ENCODE measurements around the gene DGLUCY. TPM values are rescaled to one million over a fixed set of nuclear protein-coding genes. Genes with fewer than 3 reads are reported as not detected.

The DGLUCY gene
- total RNA-seq, 1 experiment from 2014 or later = 67.0 TPM

DNA sequence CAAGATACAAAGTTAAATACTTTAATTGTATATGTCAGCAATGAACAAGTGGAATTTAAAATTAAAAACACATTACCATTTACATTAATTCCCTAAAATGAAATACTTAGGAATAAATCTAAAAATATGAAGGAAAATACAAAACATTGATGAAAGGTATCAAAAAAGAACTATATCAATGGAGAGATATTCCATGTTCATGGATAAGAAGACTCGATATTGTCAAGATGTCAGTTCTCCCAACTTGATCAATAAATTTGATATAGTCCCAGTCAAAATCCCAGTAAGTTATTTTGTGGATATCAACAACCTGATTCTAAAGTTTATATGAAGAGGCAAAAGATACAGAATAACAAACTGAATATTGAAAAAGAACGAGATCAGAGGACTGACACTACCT, 97.1 kb downstream of the DGLUCY start:
- CTCF ChIA-PET = no interaction called here
- Histone ChIP-seq H3K4me1 (ENCODE audit: control insufficient read depth in 1 of 2, insufficient read depth in 2 of 2, low read length in 2 of 2) (no peaks in the 10 kb centered on the region), H3K36me3 (ENCODE audit: control insufficient read depth in 1 of 2, insufficient read depth in 2 of 2, low read length in 2 of 2) (peaks cover 7 to 22% of the 10 kb centered on the region in 2 experiments), H3K9me2 (ENCODE audit: insufficient read depth) (no peaks in the 10 kb centered on the region), H3K79me2 (ENCODE audit: insufficient read depth, low read length) (no peaks in the 10 kb centered on the region), H3K27ac (ENCODE audit: low read depth, low read length) (no peak overlapping the region), H2AFZ (ENCODE audit: low read depth, low read length, poor library complexity, severe bottlenecking) (no peak overlapping the region), H3K9ac (ENCODE audit: low read length) (no peak overlapping the region), H3K27me3 (ENCODE audit: insufficient read depth, low read length) (no peaks in the 10 kb centered on the region), H3K4me3 (replicated peaks in 1 of 2; ENCODE audit: low read depth in 1 of 2, low read length in 2 of 2) (no peak overlapping the region), H3K4me2 (ENCODE audit: low read length) (no peak overlapping the region), H4K20me1 (ENCODE audit: insufficient read depth) (no peaks in the 10 kb centered on the region), H3K9me3 (ENCODE audit: control insufficient read depth in 1 of 2, insufficient read depth in 1 of 2, low read depth in 1 of 2, low read length in 2 of 2) (no peaks in the 10 kb centered on the region)
- POLR2A ChIA-PET = no interaction called here
- TF ChIP-seq FOSL1 (IDR thresholded peaks at IDR 0.05; ENCODE audit: low read depth) (no peak), EGR1 (IDR thresholded peaks at IDR 0.05; ENCODE audit: low read depth) (no peak)
- RAD21 ChIA-PET (ENCODE audit: low non-redundant PET in 1 of 2, low total read pairs in 2 of 2, uncharacterized antibody in 2 of 2, unreplicated experiment in 2 of 2) = no interaction called here
- intact Hi-C loops (cut with micrococcal nuclease) = no loop called here
- ATAC-seq (no peak), DNase-seq (ENCODE audit: low read depth, low spot score) (no peak)
- BruUV-seq (replicated peaks) = no TSS peak

DNA sequence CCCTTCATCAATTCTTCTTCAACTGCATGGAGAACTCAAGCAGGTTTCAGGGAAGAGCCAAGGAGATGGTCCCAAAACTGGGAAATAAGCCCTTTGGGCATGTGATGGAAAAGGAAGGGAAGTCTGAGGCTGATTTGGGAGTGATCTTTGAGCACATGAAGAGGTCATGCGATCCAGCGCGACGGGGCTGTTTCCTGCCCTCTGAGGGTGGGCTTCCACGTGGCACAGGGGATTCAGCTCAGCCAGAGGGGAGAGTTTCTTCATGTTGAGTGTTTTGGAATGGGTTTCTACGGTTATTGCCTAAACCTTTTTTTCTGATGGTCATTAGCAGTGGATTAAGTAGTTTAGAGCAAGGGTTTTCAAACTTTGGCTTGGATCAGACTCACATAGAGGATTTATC, 100.4 kb downstream of the DGLUCY start:
- CTCF ChIA-PET = no interaction called here
- Histone ChIP-seq H3K9me3 (ENCODE audit: control insufficient read depth in 1 of 2, insufficient read depth in 1 of 2, low read depth in 1 of 2, low read length in 2 of 2) (no peaks in the 10 kb centered on the region), H3K79me2 (ENCODE audit: insufficient read depth, low read length) (no peaks in the 10 kb centered on the region), H3K27me3 (ENCODE audit: insufficient read depth, low read length) (no peaks in the 10 kb centered on the region), H3K9me2 (ENCODE audit: insufficient read depth) (no peaks in the 10 kb centered on the region), H2AFZ (ENCODE audit: low read depth, low read length, poor library complexity, severe bottlenecking) (no peak overlapping the region), H3K9ac (ENCODE audit: low read length) (no peak overlapping the region), H3K4me2 (ENCODE audit: low read length) (no peak overlapping the region), H3K27ac (ENCODE audit: low read depth, low read length) (no peak overlapping the region), H3K4me1 (ENCODE audit: control insufficient read depth in 1 of 2, insufficient read depth in 2 of 2, low read length in 2 of 2) (no peaks in the 10 kb centered on the region), H3K36me3 (ENCODE audit: control insufficient read depth in 1 of 2, insufficient read depth in 2 of 2, low read length in 2 of 2) (peaks cover 7 to 14% of the 10 kb centered on the region in 2 experiments), H3K4me3 (replicated peaks in 1 of 2; ENCODE audit: low read depth in 1 of 2, low read length in 2 of 2) (no peak overlapping the region), H4K20me1 (ENCODE audit: insufficient read depth) (no peaks in the 10 kb centered on the region)
- RAD21 ChIA-PET (ENCODE audit: low non-redundant PET in 1 of 2, low total read pairs in 2 of 2, uncharacterized antibody in 2 of 2, unreplicated experiment in 2 of 2) = no interaction called here
- no peak for TF ChIP-seq SIN3A (IDR thresholded peaks at IDR 0.05; ENCODE audit: low read depth)
- TF ChIP-seq, protein P1, sequence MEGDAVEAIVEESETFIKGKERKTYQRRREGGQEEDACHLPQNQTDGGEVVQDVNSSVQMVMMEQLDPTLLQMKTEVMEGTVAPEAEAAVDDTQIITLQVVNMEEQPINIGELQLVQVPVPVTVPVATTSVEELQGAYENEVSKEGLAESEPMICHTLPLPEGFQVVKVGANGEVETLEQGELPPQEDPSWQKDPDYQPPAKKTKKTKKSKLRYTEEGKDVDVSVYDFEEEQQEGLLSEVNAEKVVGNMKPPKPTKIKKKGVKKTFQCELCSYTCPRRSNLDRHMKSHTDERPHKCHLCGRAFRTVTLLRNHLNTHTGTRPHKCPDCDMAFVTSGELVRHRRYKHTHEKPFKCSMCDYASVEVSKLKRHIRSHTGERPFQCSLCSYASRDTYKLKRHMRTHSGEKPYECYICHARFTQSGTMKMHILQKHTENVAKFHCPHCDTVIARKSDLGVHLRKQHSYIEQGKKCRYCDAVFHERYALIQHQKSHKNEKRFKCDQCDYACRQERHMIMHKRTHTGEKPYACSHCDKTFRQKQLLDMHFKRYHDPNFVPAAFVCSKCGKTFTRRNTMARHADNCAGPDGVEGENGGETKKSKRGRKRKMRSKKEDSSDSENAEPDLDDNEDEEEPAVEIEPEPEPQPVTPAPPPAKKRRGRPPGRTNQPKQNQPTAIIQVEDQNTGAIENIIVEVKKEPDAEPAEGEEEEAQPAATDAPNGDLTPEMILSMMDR (IDR thresholded peaks at IDR 0.05 in 2 of 3, conservative IDR thresholded peaks at IDR 0.05 in 1 of 3; ENCODE audit: borderline replicate concordance in 1 of 3, insufficient read depth in 1 of 3, low read depth in 2 of 3, low read length in 2 of 3) = no peak
- TF ChIP-seq RAD21 (IDR thresholded peaks at IDR 0.05; ENCODE audit: low read depth) = no peak
- TF ChIP-seq YY1 (IDR thresholded peaks at IDR 0.05; ENCODE audit: extremely low read depth, insufficient replicate concordance, low read depth, low read length) = no peak
- TF ChIP-seq POLR2AphosphoS5 (IDR thresholded peaks at IDR 0.05; ENCODE audit: low read depth, low read length) = no peak
- TF ChIP-seq SP1 (IDR thresholded peaks at IDR 0.05; ENCODE audit: low read depth) = no peak
- TF ChIP-seq CBX3 (IDR thresholded peaks at IDR 0.05; ENCODE audit: low read depth) = no peak
- TF ChIP-seq, protein P2, sequence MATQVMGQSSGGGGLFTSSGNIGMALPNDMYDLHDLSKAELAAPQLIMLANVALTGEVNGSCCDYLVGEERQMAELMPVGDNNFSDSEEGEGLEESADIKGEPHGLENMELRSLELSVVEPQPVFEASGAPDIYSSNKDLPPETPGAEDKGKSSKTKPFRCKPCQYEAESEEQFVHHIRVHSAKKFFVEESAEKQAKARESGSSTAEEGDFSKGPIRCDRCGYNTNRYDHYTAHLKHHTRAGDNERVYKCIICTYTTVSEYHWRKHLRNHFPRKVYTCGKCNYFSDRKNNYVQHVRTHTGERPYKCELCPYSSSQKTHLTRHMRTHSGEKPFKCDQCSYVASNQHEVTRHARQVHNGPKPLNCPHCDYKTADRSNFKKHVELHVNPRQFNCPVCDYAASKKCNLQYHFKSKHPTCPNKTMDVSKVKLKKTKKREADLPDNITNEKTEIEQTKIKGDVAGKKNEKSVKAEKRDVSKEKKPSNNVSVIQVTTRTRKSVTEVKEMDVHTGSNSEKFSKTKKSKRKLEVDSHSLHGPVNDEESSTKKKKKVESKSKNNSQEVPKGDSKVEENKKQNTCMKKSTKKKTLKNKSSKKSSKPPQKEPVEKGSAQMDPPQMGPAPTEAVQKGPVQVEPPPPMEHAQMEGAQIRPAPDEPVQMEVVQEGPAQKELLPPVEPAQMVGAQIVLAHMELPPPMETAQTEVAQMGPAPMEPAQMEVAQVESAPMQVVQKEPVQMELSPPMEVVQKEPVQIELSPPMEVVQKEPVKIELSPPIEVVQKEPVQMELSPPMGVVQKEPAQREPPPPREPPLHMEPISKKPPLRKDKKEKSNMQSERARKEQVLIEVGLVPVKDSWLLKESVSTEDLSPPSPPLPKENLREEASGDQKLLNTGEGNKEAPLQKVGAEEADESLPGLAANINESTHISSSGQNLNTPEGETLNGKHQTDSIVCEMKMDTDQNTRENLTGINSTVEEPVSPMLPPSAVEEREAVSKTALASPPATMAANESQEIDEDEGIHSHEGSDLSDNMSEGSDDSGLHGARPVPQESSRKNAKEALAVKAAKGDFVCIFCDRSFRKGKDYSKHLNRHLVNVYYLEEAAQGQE (IDR thresholded peaks at IDR 0.05; ENCODE audit: low read depth) = no peak
- TF ChIP-seq, protein P3, sequence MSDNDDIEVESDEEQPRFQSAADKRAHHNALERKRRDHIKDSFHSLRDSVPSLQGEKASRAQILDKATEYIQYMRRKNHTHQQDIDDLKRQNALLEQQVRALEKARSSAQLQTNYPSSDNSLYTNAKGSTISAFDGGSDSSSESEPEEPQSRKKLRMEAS (IDR thresholded peaks at IDR 0.05) = no peak
- no peak for TF ChIP-seq ELF1 (IDR thresholded peaks at IDR 0.05; ENCODE audit: borderline replicate concordance, low read depth)
- no peak for TF ChIP-seq POLR2A (IDR thresholded peaks at IDR 0.05; ENCODE audit: borderline replicate concordance, extremely low read depth, insufficient read depth, insufficient read length)
- no peak for TF ChIP-seq EZH2 (IDR thresholded peaks at IDR 0.05)
- BruUV-seq (replicated peaks) = no TSS peak
- intact Hi-C loops (cut with micrococcal nuclease) = no loop called here
- POLR2A ChIA-PET = no interaction called here
- no peak for DNase-seq (ENCODE audit: low read depth, low spot score)
- no peak for ATAC-seq
